GM12878 (cell line): ENCODE measurements around the gene DENND1B. TPM values are rescaled to one million over a fixed set of nuclear protein-coding genes. Genes with fewer than 3 reads are reported as not detected.

Source experiments
- ATAC-seq: fragments of 200-7000 bp; cut with Tn5 transposase; 3 replicates; pipeline ENCODE4 v1.9.1; 2020; ENCODE audit warnings: mild to moderate bottlenecking, moderate library complexity
- BruUV-seq: library from RNA; stranded (reverse); fragments of 400-500 nt; replicated peaks from 2 replicates; lab custom pipeline; 2021; lab: Mats Ljungman, UMichigan
- CTCF ChIA-PET: fragments of 300-600 bp; sonication (Branson Sonifier 250); formaldehyde crosslinking; extraction: SDS; loops from one replicate; lab custom pipeline; 2021; ENCODE audit warnings: inconsistent platforms; lab: Yijun Ruan, JAX
- POLR2A ChIA-PET: fragments of 350-600 bp; formaldehyde crosslinking; extraction: SDS; loops from one replicate; lab custom pipeline; 2021; ENCODE audit warnings: inconsistent platforms; lab: Charles Lee
- RAD21 ChIA-PET: fragments of 300-600 bp; sonication (Branson Sonifier 250); formaldehyde crosslinking; loops from one replicate; lab custom pipeline; 2023; ENCODE audit warnings: antibody characterized with exemption; ENCODE audit not compliant: unreplicated experiment; lab: Charles Lee
- SMC1A ChIA-PET: fragments of 300-600 bp; sonication (Branson Sonifier 250); formaldehyde crosslinking; loops from one replicate; lab custom pipeline; 2023; ENCODE audit not compliant: unreplicated experiment, uncharacterized antibody; lab: Charles Lee
- DNase-seq: peaks from one replicate; pipeline ENCODE4 v3.0.0-alpha.2; 2011; ENCODE audit warnings: low read depth, low spot score
- FAIRE-seq: peaks from 3 replicates; lab custom pipeline; 2011; peaks lifted over from hg19 to GRCh38; lab: Jason Lieb, UNC
- H2AFZ ChIP-seq: 2 replicates; pipeline ENCODE4 v1.6.0; 2011; ENCODE audit warnings: low read depth, low read length, control low read depth; ENCODE audit not compliant: control insufficient read depth
- H3K27ac ChIP-seq: 2 replicates; pipeline ENCODE4 v1.5.1; 2011; ENCODE audit warnings: control low read depth; ENCODE audit not compliant: control insufficient read depth, insufficient read depth
- H3K27me3 ChIP-seq, 2 experiments: replicated peaks in 1 of 2; 2 replicates each; pipeline versions ENCODE4 v1.6.0 to v1.6.1; 2011; ENCODE audit warnings: low read length in 1 of 2; ENCODE audit not compliant: control insufficient read depth in 2 of 2, insufficient read depth in 2 of 2
- H3K36me3 ChIP-seq, 2 experiments: 2 replicates each; pipeline ENCODE4 v1.5.1; 2011; ENCODE audit warnings: low read length in 1 of 2; ENCODE audit not compliant: control insufficient read depth in 2 of 2, insufficient read depth in 2 of 2
- H3K4me1 ChIP-seq: 2 replicates; pipeline ENCODE4 v1.6.1; 2011; ENCODE audit warnings: mild to moderate bottlenecking, low read length, moderate library complexity, mixed read lengths; ENCODE audit not compliant: control insufficient read depth, insufficient read depth
- H3K4me2 ChIP-seq: 2 replicates; pipeline ENCODE4 v1.6.0; 2011; ENCODE audit warnings: control low read depth; ENCODE audit not compliant: control insufficient read depth, insufficient read depth
- H3K4me3 ChIP-seq: fragments of 200-600 bp; sonication (generic); 2 replicates; pipeline ENCODE4 v1.5.1; 2016
- H3K79me2 ChIP-seq: 2 replicates; pipeline ENCODE4 v1.6.0; 2011; ENCODE audit warnings: low read length; ENCODE audit not compliant: control insufficient read depth, insufficient read depth
- H3K9ac ChIP-seq: 2 replicates; pipeline ENCODE4 v1.8.0; 2011; ENCODE audit warnings: low read length, control low read depth, mixed read lengths; ENCODE audit not compliant: control insufficient read depth, insufficient read depth
- H3K9me3 ChIP-seq: replicated peaks from 3 replicates; pipeline ENCODE4 v1.5.1; 2011; ENCODE audit warnings: mild to moderate bottlenecking, low read length; ENCODE audit not compliant: control insufficient read depth, insufficient read depth
- H4K20me1 ChIP-seq: 2 replicates; pipeline ENCODE4 v1.6.0; 2011; ENCODE audit not compliant: control insufficient read depth, insufficient read depth
- BMI1 ChIP-seq: fragments of 450-650 bp; IDR thresholded peaks from 2 replicates; pipeline ENCODE4 v1.6.1; 2016; ENCODE audit warnings: mild to moderate bottlenecking, moderate library complexity, borderline replicate concordance
- BRCA1 ChIP-seq: IDR thresholded peaks from 2 replicates; pipeline ENCODE4 v1.6.1; 2011; ENCODE audit warnings: low read depth, low read length, improper control_type of control experiment
- FOXM1 ChIP-seq: IDR thresholded peaks from 2 replicates; pipeline ENCODE4 v1.6.1; 2012; ENCODE audit warnings: low read depth, mild to moderate bottlenecking, inconsistent platforms, low read length, moderate library complexity
- KAT2A ChIP-seq: conservative IDR thresholded peaks from 2 replicates; pipeline ENCODE4 v1.6.1; 2011; ENCODE audit warnings: low read depth, low read length; ENCODE audit not compliant: control insufficient read depth
- MYC ChIP-seq: IDR thresholded peaks from 2 replicates; pipeline ENCODE4 v1.6.1; 2011; ENCODE audit warnings: mild to moderate bottlenecking, low read length, moderate library complexity, inconsistent platforms; ENCODE audit not compliant: insufficient read depth, insufficient replicate concordance, insufficient read length, severe bottlenecking
- NBN ChIP-seq: fragments of 450-650 bp; IDR thresholded peaks from 2 replicates; pipeline ENCODE4 v1.6.1; 2016
- NR2C2 ChIP-seq: IDR thresholded peaks from 2 replicates; pipeline ENCODE4 v1.6.1; 2011; ENCODE audit warnings: borderline replicate concordance, low read depth; ENCODE audit not compliant: control insufficient read depth, insufficient read length
- NRF1 ChIP-seq: conservative IDR thresholded peaks from 2 replicates; pipeline ENCODE4 v1.6.1; 2011; ENCODE audit warnings: mild to moderate bottlenecking, low read depth, low read length, improper control_type of control experiment
- POLR2A ChIP-seq: IDR thresholded peaks from 2 replicates; pipeline ENCODE4 v1.6.1; 2011; ENCODE audit warnings: low read depth, mild to moderate bottlenecking, low read length
- RAD21 ChIP-seq: IDR thresholded peaks from 2 replicates; pipeline ENCODE4 v1.6.1; 2011; ENCODE audit warnings: mild to moderate bottlenecking, low read depth, low read length, moderate library complexity; ENCODE audit not compliant: insufficient read depth
- SMAD5 ChIP-seq: IDR thresholded peaks from 2 replicates; pipeline ENCODE4 v1.6.1; 2016; ENCODE audit warnings: antibody characterized with exemption, low read depth
- SP1 ChIP-seq: IDR thresholded peaks from one replicate; pipeline ENCODE4 v1.6.1; 2011; ENCODE audit warnings: low read depth, low read length
- WGBS: methylation state at CpG from one replicate; pipeline ENCODE4 v1.1.6; 2016; ENCODE audit warnings: low lambda C conversion rate; ENCODE audit not compliant: insufficient replicate concordance, insufficient coverage; ENCODE audit errors: missing lambda C conversion rate; 5-methylcytosine and 5-hydroxymethylcytosine counted together
- in situ Hi-C: fragments of 300-500 bp; cut with MboI; formaldehyde crosslinking; loops from 9 replicates; pipeline ENCODE4 v1.14.3; 2018; ENCODE audit warnings: mixed read lengths
- intact Hi-C: fragments of 100-400 bp; cut with micrococcal nuclease; formaldehyde crosslinking; loops from one replicate; pipeline ENCODE4 v1.14.2; 2022; ENCODE audit not compliant: unreplicated experiment
- polyA plus RNA-seq, 11 experiments: library from polyadenylated mRNA; depleted of rRNA in 4 of 11; unstranded in 6 of 11; stranded (reverse) in 5 of 11; fragments of >200 nt; fragmentation: Nextera tagmentation in 4 of 11; fragmentation: Illumina TruSeq in 1 of 11; extraction: Ambion mirVana in 4 of 11; extraction: Trizol in 1 of 11; gene quantifications; 1 replicate in 1 of 11; 2 replicates in 10 of 11; pipeline versions ENCODE4 v1.2.1 to v1.2.3, GENCODE V29; 2011 to 2016; ENCODE audit warnings: inconsistent platforms in 2 of 11, missing spikeins in 2 of 11, low read depth in 1 of 11
- total RNA-seq, 4 experiments: library from RNA; depleted of rRNA in 3 of 4; stranded (reverse); fragments of >200 nt in 3 of 4; fragmentation: Illumina TruSeq in 1 of 4; extraction: Trizol in 1 of 4; gene quantifications; 2 replicates each; pipeline versions ENCODE4 v1.2.1 to v1.2.3, GENCODE V29; 2013 to 2021
- TF ChIP-seq, protein P1 (sequence below): IDR thresholded peaks from 2 replicates; pipeline ENCODE4 v1.6.1; 2011; ENCODE audit warnings: borderline replicate concordance, low read depth, mild to moderate bottlenecking, moderate library complexity, low read length; ENCODE audit not compliant: insufficient read depth, poor library complexity, severe bottlenecking
- TF ChIP-seq, protein P2 (sequence below): fragments of 450-650 bp; IDR thresholded peaks from 2 replicates; pipeline ENCODE4 v1.6.1; 2017; ENCODE audit warnings: borderline replicate concordance
- TF ChIP-seq, protein P3 (sequence below): fragments of 450-650 bp; formaldehyde crosslinking; IDR thresholded peaks from 2 replicates; pipeline ENCODE4 v1.5.0; 2022; ENCODE audit warnings: mild to moderate bottlenecking, missing genetic modification characterization

The DENND1B gene
- total and polyA plus RNA-seq, 10 of the 15 experiments (the other 5 are each of a cell fraction or from before 2014, with no cell fraction given): 1.7 to 10.7 (median 8.0) TPM

DNA sequence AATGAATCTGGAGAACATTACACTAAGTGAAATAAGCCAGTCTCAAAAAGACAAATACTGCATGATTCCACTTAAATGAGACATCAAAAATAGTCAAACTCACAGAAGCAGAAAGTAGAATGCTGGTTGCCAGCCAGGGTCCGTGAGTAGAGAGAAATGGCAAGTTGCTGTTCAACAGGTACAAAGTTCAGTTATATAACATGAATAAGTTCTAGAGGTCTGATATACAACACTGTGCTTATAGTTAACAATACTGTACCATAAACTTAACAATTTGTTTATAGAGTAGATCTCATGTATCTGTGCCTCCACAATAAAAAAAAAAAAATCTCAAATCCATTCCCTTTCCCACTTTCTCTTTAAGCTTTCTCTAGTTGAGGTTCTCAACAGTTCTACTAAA, 83.5 kb downstream of the DENND1B start (continued):
- no peak for TF ChIP-seq KAT2A
- no peak for TF ChIP-seq FOXM1
- TF ChIP-seq POLR2A: no peak
- TF ChIP-seq BMI1: no peak
- TF ChIP-seq, protein P1, sequence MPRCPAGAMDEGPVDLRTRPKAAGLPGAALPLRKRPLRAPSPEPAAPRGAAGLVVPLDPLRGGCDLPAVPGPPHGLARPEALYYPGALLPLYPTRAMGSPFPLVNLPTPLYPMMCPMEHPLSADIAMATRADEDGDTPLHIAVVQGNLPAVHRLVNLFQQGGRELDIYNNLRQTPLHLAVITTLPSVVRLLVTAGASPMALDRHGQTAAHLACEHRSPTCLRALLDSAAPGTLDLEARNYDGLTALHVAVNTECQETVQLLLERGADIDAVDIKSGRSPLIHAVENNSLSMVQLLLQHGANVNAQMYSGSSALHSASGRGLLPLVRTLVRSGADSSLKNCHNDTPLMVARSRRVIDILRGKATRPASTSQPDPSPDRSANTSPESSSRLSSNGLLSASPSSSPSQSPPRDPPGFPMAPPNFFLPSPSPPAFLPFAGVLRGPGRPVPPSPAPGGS: no peak
- TF ChIP-seq NR2C2: no peak
- TF ChIP-seq BRCA1: no peak

DNA sequence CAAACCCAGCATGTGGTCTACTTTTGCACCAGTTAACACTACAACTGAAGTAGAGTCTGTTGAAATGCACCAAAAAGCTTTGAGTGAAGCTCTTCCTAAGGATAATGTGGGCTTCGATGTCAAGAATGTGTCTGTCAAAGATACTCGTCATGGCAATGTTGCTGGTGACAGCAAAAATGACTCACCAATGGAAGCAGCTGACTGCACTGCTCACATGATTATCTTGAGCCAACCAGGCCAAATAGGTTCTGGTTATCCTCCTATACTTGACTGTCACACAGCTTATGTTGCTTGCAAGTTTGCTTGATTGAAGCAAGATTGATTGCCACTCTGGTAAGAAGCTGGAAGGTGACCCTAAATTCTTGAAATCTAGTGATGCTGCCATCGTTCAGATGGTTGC, 85.2 kb downstream of the DENND1B start:
- Histone ChIP-seq H3K4me1 (no peaks in the 10 kb centered on the region), H4K20me1 (no peaks in the 10 kb centered on the region), H3K4me2 (no peak overlapping the region), H3K9me3 (no peaks in the 10 kb centered on the region), H2AFZ (no peak overlapping the region), H3K4me3 (no peak overlapping the region), H3K36me3 (no peaks in the 10 kb centered on the region), H3K27me3 (no peaks in the 10 kb centered on the region), H3K79me2 (no peaks in the 10 kb centered on the region), H3K27ac (no peak overlapping the region), H3K9ac (no peak overlapping the region)
- POLR2A ChIA-PET: no interaction called here
- DNase-seq: no peak
- no peak for ATAC-seq
- intact Hi-C loops (loop anchor here (5.0 kb wide), 1 partner anchor 232 kb away; no protein-coding TSS in a partner anchor), in situ Hi-C loops (loop anchor here (10.0 kb wide), 1 partner anchor 175 kb away; no protein-coding TSS in a partner anchor)
- CTCF ChIA-PET: no interaction called here
- no peak for FAIRE-seq
- RAD21 ChIA-PET: no interaction called here
- no TSS peak for BruUV-seq
- WGBS: 44% methylated on average over 3 of the region's 3 CpGs
- SMC1A ChIA-PET: interaction anchor here (0.6 kb wide), 1 partner anchor 1740 kb away, joined by 3 read pairs; no protein-coding TSS in a partner anchor
- no peak for TF ChIP-seq SP1
- no peak for TF ChIP-seq NBN
- TF ChIP-seq, protein P2, sequence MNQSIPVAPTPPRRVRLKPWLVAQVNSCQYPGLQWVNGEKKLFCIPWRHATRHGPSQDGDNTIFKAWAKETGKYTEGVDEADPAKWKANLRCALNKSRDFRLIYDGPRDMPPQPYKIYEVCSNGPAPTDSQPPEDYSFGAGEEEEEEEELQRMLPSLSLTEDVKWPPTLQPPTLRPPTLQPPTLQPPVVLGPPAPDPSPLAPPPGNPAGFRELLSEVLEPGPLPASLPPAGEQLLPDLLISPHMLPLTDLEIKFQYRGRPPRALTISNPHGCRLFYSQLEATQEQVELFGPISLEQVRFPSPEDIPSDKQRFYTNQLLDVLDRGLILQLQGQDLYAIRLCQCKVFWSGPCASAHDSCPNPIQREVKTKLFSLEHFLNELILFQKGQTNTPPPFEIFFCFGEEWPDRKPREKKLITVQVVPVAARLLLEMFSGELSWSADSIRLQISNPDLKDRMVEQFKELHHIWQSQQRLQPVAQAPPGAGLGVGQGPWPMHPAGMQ: no peak
- no peak for TF ChIP-seq RAD21
- no peak for TF ChIP-seq NRF1
- TF ChIP-seq, protein P3, sequence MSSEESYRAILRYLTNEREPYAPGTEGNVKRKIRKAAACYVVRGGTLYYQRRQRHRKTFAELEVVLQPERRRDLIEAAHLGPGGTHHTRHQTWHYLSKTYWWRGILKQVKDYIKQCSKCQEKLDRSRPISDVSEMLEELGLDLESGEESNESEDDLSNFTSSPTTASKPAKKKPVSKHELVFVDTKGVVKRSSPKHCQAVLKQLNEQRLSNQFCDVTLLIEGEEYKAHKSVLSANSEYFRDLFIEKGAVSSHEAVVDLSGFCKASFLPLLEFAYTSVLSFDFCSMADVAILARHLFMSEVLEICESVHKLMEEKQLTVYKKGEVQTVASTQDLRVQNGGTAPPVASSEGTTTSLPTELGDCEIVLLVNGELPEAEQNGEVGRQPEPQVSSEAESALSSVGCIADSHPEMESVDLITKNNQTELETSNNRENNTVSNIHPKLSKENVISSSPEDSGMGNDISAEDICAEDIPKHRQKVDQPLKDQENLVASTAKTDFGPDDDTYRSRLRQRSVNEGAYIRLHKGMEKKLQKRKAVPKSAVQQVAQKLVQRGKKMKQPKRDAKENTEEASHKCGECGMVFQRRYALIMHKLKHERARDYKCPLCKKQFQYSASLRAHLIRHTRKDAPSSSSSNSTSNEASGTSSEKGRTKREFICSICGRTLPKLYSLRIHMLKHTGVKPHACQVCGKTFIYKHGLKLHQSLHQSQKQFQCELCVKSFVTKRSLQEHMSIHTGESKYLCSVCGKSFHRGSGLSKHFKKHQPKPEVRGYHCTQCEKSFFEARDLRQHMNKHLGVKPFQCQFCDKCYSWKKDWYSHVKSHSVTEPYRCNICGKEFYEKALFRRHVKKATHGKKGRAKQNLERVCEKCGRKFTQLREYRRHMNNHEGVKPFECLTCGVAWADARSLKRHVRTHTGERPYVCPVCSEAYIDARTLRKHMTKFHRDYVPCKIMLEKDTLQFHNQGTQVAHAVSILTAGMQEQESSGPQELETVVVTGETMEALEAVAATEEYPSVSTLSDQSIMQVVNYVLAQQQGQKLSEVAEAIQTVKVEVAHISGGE (CRISPR knock-in tag): no peak
- no peak for TF ChIP-seq SMAD5
- no peak for TF ChIP-seq MYC
